GM12872 (cell line): ENCODE results near the gene LAMA4.

Experiments used
- TF ChIP-seq, protein P1 (sequence below): IDR thresholded peaks from 3 replicates; pipeline ENCODE4 v1.5.1; 2011; ENCODE audit warnings: low read depth, mild to moderate bottlenecking, low read length, moderate library complexity; ENCODE audit not compliant: insufficient read depth

The LAMA4 gene

DNA sequence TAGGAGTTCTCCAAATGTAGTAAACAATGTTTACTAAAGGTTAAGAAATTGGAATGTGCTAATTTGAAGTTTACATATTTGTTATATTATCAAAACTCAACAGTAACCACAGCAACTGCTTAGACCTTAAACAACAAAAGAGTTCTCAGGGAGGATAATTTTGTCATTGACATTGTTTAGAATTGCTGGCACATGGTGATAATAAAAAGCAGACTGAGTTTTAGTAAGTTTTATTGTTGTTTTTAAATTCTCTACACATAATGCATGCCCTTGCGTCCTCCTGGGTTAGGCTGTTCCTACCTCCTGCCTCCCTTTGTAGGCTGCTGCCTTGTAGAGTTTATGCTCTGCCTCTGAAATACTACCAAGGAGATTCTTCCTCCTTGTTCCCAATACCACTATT is 28.7 kb downstream of the LAMA4 start:
- TF ChIP-seq, protein P1, sequence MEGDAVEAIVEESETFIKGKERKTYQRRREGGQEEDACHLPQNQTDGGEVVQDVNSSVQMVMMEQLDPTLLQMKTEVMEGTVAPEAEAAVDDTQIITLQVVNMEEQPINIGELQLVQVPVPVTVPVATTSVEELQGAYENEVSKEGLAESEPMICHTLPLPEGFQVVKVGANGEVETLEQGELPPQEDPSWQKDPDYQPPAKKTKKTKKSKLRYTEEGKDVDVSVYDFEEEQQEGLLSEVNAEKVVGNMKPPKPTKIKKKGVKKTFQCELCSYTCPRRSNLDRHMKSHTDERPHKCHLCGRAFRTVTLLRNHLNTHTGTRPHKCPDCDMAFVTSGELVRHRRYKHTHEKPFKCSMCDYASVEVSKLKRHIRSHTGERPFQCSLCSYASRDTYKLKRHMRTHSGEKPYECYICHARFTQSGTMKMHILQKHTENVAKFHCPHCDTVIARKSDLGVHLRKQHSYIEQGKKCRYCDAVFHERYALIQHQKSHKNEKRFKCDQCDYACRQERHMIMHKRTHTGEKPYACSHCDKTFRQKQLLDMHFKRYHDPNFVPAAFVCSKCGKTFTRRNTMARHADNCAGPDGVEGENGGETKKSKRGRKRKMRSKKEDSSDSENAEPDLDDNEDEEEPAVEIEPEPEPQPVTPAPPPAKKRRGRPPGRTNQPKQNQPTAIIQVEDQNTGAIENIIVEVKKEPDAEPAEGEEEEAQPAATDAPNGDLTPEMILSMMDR: no peak

DNA sequence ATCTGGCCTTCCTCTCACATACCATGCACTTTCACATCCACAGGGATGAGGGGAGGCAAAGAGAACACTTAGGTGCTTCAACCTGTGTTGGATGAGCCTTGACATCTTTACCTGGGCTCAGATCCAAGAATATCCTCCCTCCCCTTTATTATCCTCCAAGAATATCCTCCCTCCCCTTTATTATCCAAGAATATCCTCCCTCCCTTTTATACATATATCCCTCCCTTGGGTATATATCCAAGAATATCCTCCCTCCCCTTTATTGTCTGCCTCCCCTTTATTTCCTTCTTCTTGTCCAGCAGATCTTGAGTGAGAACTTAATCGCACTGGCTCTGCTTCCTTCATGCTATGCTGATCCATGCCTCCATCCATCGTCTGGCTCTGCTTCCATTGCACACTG is 30.3 kb downstream of the LAMA4 start:
- TF ChIP-seq, protein P1: no peak

DNA sequence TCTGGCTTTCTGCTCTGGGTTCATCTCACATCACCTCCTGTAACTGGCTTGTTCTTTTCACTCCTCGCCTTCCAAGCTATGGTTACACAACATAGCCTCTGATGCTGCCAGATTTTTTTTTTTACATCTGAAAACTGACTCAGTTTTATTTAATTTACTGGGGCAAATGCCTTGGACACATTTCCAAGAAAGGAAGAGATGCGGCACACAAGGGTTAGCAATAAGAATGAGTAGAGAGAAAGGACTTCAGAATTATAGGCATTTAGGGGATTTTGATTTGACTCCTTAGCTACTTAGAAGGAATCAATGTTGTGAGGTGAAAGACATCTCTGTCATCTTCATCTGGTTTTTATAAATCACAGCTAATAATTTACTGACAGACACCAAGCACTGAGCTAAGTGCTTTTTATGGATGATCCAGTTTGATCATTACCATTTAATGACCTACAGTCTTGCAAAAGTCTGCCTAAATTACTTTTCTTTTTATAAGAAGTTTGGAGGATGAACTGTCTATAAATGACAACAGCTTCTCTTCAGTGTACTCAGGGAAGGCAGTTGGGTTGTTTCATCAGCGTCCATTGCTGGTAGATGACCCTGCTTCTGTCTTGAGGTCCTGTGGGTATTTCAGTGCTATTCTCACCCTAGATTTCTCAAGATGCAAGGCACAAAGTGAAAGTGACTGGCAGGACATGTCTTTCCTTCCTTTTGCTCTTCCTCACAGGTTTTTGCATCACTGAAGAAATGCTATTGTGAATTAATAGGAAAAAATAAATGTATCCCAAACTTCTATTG is 31.1 kb downstream of the LAMA4 start:
- TF ChIP-seq, protein P1: no peak

DNA sequence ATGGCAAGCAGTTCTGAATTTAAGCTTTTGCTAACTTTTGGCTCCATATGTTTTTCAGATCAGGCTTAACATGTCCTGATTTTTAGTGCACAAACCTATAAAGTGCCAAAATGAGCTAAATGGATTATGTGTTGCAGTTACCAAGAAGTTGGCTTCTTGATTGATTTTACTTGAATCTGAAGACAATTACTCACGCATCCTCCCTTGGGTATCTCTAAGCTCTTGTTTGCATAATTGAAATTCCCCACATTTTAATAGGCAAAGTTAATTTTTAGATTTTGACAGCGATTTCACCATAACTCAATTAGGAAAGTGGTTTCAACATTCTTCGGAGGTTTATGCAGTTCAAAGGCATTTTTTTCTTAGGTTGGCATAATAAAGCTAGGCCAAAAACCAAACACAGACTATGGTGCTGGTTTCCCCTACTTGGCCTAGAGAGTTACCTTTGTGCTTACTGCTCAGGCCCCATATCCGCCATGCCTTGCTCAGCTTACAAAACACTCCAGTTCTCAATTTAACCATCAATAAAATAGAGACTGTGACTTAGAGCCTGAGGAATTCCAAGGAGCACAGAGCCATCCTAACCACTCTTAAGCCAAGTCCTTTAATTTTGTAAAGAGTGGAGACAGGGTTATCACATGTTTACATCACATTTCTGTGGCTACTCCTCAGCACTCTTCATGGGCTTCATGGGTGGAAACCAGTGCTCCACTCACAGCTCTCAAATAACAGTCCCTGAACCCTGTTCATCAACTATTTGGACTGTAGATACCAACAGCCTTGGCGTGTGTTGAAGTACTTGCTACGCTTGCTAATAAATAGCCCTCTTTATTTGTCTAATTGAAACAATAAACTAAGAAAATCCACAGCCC is 32.1 kb downstream of the LAMA4 start:
- TF ChIP-seq, protein P1: no peak

DNA sequence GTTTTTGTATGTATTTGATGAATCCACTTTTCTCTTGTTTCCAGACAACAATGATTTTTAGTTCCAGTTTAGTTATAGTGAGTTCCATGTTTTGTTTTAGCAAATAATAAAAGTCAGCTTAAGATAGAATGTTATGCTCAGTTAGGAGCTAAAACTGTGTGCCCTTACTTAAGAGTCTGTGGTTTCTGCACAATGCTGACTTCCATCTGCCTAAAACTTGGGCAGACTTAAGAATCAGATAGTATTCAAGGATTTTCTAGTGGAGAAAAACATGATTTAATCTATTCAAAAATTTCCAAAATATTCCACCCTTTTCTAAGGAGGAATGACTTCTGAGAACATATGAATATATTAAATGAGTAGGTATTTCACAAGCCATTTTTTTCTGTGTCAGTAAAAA is 32.8 kb downstream of the LAMA4 start:
- TF ChIP-seq, protein P1: no peak

DNA sequence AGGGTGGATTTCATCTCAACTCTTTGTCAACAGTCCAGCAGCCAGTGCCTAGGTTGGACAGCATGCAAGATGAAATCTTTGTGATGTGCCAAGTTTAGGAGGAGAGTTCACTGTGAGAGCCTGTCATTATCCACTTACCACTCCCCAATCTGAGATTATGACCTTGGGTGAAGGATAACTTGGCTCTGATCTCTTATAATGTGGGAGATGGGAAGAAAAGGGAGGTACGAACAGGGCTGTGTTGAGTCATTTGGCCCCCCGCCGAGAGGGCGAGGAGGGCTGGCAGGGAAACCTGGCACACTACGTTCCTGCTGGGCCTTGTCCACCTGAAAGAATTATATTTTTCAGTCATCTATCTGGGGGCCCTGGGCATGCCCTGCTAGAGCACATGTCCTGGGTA is 35.8 kb downstream of the LAMA4 start:
- TF ChIP-seq, protein P1: no peak
